Thyroid gland (tissue), 4 donors: ENCODE results near the gene CAMKK1.

Source experiments
- CTCF ChIP-seq, 6 experiments: fragments of 200-600 bp in 3 of 6; fragments of 450-650 bp in 3 of 6; sonication (generic) in 3 of 6; IDR thresholded peaks; one replicate each; pipeline ENCODE4 v1.5.1; 2016 to 2019; ENCODE audit warnings: antibody characterized with exemption in 6 of 6, mild to moderate bottlenecking in 2 of 6, inconsistent platforms in 1 of 6, moderate library complexity in 1 of 6
- POLR2A ChIP-seq, 2 donors: fragments of 450-650 bp; IDR thresholded peaks; one replicate each; pipeline ENCODE4 v1.6.1; 2017; ENCODE audit warnings: antibody characterized with exemption in 2 of 2, mild to moderate bottlenecking in 2 of 2, moderate library complexity in 1 of 2

GRCh38 chr17:3903051-3903825 lies 10.4 kb upstream of the CAMKK1 start:
- no peak for TF ChIP-seq CTCF (IDR thresholded peaks at IDR 0.05)
- no peak for TF ChIP-seq POLR2A (IDR thresholded peaks at IDR 0.05)
